Embryonic facial prominence (tissue), 1 donor: Measurements from ENCODE around the gene TSPAN17.
"Not testable (repeated sequence)": the region's sequence is repeated elsewhere in the genome, so short reads cannot be mapped to it uniquely, and the experiment has no call there.

Experiments
- DNase-seq: peaks from one replicate; pipeline ENCODE4 v3.0.0-alpha.2; 2016; ENCODE audit errors: extremely low spot score

The TSPAN17 gene

GRCh38 chr5:176680226-176680563 is 32.9 kb downstream of the TSPAN17 start:
- no peak for DNase-seq

- DNase-seq, result no peak
These were observed 34.8 kb downstream of the TSPAN17 start for GRCh38 chr5:176682016-176682531.

GRCh38 chr5:176685010-176685409 is 37.7 kb downstream of the TSPAN17 start:
- DNase-seq, result no peak

DNA sequence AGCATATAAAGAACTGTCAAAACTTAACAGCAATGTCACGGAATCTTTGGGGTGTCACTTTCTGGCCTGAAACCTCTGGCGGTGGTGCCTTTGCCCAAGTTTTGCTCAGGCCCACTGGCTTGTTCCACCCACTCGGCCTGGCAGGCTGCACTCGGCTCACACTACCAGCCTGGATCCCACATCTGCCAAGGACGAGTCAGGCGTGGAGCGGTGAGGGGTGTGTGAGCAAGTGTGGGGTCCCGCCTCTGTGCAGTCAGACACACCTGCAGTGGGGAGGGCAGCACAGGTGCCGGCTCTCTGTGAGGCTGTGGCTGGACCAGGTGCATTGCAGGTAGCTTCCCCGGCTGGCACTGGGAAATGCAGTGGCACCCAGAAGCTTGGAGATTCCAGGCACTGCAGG is 40.0 kb downstream of the TSPAN17 start:
- DNase-seq, result no peak

DNA sequence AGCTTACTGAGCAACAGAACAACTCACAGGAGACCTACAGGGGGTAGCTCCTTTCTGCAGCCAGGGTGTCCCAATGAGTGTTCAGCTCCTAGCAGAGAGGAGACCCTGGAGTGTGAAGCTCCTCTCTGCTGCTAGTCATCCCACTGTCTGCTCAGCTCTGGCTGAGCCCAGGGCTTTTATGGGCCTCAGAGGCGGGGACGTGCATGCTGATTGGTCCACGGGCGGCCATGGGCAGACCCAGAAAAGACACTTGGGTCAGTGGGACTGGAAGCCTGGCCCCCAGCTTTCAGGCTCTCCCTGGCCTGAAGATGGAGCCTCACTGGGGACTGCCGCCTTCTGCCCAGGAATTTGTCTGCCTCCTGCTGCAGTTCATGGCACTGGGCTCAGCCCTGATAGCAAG is 40.6 kb downstream of the TSPAN17 start:
- no peak for DNase-seq

DNA sequence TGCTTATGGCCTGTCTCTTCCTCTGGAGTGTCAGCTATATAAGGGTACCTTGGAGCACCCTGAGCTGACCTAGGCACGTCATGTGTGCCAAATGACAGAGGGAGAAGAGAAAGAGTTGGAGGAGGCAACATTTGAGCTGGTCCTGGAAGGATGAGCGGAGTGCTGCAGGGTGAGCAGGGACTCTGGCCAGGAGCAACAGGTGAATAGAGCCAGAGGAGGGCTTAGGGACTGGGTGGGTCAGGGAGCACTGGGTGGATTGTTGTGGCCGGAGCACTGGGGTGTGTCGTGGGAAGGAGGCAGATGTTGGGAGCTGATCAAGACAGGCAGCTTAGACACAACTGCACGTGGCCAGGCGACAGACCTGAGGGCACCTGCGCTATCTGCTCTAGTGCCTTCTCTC is 43.6 kb downstream of the TSPAN17 start:
- DNase-seq, result no peak

GRCh38 chr5:176691524-176691923 is 44.2 kb downstream of the TSPAN17 start:
- DNase-seq, result no peak

GRCh38 chr5:176692326-176692725 is 45.0 kb downstream of the TSPAN17 start:
- DNase-seq, result no peak

- no peak for DNase-seq
These were observed 45.7 kb downstream of the TSPAN17 start for GRCh38 chr5:176692839-176693476.

DNA sequence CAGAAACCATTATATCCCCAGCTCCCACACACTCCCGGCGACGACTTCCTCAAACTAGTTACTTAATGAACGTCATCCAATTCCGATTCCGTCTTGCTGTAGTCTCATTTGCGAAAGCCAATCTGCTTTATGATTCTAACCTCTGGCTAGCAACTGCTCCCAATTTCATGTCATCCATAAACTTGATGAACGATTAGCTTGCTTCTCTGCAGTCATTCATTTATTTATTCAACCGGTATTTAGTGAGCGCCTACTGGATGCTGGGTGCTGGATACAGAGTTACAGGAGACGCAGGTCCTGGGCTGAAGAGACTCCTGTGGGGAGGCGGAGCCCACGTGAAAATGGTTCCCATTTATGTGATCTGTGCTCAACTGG is 46.2 kb downstream of the TSPAN17 start:
- no peak for DNase-seq

- DNase-seq, result no peak
These were observed 46.9 kb downstream of the TSPAN17 start for GRCh38 chr5:176694146-176694545.

DNA sequence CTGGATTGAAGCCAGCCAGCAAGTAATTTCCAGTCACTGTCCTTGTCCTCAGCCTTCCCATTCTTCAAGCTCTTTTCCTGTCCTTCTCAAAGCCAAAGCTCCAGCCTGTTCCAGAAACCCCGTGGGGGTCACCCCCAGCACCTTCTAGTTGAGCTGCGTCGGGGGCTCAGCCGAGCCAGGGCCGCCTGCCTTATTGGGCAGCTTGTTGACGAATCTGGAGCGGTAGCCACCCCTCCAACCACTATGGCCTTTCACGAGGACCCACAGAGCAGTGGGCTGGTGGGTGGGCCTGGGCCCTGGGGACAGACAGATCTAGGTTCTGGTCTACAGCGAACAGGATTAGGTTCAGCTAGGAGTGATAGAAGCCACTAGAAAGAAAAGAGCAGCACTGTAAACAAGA is 47.3 kb downstream of the TSPAN17 start:
- DNase-seq, result no peak

- DNase-seq, result no peak
These were observed 47.8 kb downstream of the TSPAN17 start for GRCh38 chr5:176695073-176695472.

DNA sequence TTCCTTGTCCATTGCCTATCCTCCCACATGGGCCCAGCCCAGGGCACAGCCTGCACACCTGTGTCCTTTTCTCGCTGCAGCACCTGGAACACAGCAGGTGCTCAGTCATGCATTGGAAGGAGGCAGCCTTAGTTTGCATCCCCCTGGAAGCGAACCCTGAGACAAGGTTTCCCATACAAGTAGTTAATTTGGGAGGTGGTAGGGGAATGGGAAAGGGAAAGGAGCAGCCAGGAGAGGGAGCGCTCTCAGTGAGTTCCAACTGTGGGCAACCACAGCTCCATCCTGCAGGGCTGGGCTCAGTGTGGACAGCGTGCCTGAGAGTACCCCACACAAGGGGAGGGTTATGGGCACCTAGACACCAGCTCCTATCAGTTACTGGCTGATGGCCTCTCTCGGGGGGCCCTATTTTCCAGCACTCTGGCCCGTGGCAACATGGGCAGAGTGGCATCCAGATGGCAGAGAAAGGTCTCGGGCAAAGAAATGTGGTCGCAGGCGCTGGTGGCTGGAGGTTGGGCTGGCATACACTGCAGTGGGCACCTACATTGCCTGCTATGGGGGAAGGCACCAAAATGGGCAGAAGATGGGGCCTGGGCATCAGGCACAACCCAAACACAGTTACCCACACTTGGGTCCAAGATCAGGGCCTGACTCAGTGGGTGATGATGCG is 50.1 kb downstream of the TSPAN17 start:
- DNase-seq, result no peak

- no peak for DNase-seq
These were observed 50.8 kb downstream of the TSPAN17 start for GRCh38 chr5:176697934-176698538.

GRCh38 chr5:176699446-176699845 is 52.2 kb downstream of the TSPAN17 start:
- not testable (repeated sequence) for DNase-seq

DNA sequence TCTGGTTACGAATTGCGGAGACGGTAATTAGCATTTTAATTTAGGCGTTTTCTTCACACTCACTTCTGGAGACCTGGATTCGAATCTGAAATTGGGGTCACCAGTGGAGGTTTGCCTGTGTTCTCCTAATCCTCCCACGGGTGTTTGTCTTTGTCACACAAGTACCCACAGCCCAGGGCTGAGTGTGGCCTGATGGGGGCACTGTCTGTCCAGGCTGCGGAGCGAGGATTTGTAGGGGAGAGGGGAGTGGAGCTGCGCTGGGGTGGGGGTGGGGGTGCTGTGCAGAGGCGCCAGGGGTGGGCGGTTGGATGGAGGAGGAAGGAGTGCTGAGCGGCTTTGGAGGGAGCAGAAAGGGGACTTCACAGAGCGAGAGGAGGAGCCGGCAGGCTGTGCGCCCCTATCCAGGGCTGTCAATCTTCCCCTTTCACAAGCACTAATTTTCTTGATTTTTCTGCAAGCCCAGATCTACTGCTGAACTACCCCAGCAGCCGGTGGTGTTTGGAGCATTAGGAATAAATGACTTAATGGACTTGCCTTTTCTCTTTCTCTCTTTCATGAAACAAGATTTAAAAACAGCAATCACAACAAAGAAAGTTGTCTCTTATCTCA is 53.1 kb downstream of the TSPAN17 start:
- no peak for DNase-seq

DNA sequence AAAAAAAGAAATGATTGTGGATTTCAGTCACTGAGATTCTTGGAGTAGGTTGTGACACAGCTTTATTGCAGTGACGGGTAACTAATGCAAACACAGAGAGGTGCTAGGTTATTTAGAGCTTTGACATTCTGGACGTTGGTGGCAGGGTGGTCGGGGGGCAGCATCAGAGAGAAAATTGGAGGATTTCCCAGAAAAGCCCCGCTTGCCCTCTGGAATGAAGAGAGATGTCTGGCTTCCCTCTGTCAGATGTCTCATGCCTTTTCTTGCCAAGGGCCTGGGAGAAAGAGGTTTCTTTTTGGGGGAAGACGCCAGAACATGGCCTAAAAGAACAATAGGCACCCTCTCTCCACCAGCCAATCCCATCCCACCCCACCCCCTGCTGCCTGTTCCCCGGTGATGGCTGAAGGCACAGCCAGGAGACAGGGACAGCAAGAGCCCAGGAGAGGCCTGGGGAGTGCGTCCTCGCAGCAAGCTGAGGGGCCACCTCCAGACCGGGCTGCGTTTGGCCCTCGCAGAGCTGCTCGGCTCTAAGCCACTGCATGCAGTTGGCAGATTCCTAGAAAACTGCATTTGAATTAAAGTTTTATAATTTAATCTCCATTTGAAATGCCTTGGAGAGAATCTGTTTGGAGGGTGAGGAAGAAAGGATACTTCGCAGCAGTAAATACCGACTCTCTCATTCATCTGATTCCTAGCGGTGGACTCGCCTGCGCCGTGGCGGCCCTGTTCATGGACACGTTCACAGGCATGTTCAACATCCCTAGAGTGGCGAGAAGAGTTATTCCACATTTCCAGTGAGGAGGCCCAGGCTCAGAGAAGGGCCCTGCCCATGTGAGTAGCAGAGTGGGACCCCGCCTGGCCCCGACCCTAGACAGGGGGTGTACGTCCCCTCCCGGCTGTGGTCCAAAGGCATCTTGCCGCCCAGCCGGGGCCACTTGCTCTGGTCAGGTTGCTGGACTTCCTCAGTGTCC is 55.7 kb downstream of the TSPAN17 start:
- DNase-seq, result no peak

- DNase-seq, result no peak
These were observed 56.6 kb downstream of the TSPAN17 start for GRCh38 chr5:176703857-176704256.

- no peak for DNase-seq
These were observed 57.1 kb downstream of the TSPAN17 start for GRCh38 chr5:176704355-176704754.

- DNase-seq, result no peak
These were observed 57.5 kb downstream of the TSPAN17 start for GRCh38 chr5:176704817-176705216.
